ENCODE measurements around the gene CABP5. TPM values are rescaled to one million over a fixed set of nuclear protein-coding genes. Genes with fewer than 3 reads are reported as not detected.

The CABP5 gene
- total RNA-seq, 8 experiments from 2014 or later, result 0.43 TPM; not detected in 7

- Histone ChIP-seq H3K4me3 (no peak overlapping the region), H3K27ac (no peak overlapping the region), H3K4me1 (replicated peaks in 1 of 2) (no peaks in the 10 kb centered on the region)
- 20 to 100% (median 74%) methylated on average over 1 to 5 of the region's 5 CpGs; no CpG with 5 or more reads in 2 of the 10 experiments for WGBS, 10 experiments
- no peak for ATAC-seq (replicated peaks in 6 of 8)
- in situ Hi-C loops (cut with MboI; ENCODE audit: low pct_unique_long_range_greater_than_20kb in 2 of 9, low sequenced_read_pairs in 9 of 9, unreplicated experiment in 9 of 9), result no loop called here
Observed at GRCh38 chr19:48060381-48060780, 16.5 kb upstream of the CABP5 start.

DNA sequence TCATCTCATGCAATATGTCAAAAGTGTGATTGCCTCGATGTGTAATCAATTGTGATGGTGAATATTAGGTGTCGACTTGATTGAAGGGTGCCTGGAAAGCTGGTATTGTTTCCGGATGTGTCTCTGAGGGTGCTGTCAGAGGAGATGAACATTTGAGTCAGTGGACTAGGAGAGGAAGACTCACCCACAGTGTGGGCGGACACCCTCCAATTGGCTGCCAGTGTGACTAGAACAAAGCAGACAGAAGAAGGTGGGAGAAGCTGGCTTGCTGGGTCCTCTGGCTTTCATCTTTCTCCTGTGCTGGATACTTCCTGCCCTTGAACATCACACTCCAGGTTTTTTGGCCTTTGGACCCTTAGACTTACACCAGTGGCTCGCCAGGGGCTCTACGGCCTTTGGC, 15.5 kb upstream of the CABP5 start:
- ATAC-seq (replicated peaks in 6 of 8), result no peak
- in situ Hi-C loops (cut with MboI; ENCODE audit: low pct_unique_long_range_greater_than_20kb in 2 of 9, low sequenced_read_pairs in 9 of 9, unreplicated experiment in 9 of 9), result no loop called here
- Histone ChIP-seq H3K4me1 (replicated peaks in 1 of 2) (no peaks in the 10 kb centered on the region), H3K27ac (no peak overlapping the region), H3K4me3 (no peak overlapping the region)
- whole genome bisulfite sequencing, 10 experiments, result 70 to 100% (median 89%) methylated on average over 2 to 6 of the region's 6 CpGs; no CpG with 5 or more reads in 3 of the 10 experiments

DNA sequence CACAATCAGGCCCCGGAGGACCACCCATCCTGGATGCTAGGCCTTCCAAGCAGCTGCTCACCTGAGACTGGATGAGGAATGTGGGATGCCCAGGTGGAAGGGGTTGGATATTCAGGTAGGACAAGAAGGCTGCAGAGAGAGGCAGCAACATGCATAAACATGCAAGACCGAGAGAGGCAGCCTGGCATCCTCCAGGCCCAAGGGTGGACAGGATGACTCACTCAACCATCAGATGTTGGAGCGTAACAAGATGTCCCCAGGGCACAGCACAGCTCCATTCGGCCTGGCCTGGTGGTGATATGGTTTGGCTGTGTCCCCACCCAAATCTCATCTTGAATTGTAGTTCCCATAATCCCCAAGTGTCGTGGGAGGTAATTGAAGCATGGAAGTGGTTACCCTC, 10.0 kb upstream of the CABP5 start:
- ATAC-seq (replicated peaks in 6 of 8), result peak in 1 of 8 experiments; percentile 21
- Histone ChIP-seq H3K4me1 (replicated peaks in 1 of 2) (no peaks in the 10 kb centered on the region), H3K4me3 (no peak overlapping the region), H3K27ac (no peak overlapping the region)
- WGBS, 10 experiments, result 40 to 82% (median 78%) methylated on average over 1 to 3 of the region's 5 CpGs; no CpG with 5 or more reads in 6 of the 10 experiments
- in situ Hi-C loops (cut with MboI; ENCODE audit: low pct_unique_long_range_greater_than_20kb in 2 of 9, low sequenced_read_pairs in 9 of 9, unreplicated experiment in 9 of 9), result no loop called here

DNA sequence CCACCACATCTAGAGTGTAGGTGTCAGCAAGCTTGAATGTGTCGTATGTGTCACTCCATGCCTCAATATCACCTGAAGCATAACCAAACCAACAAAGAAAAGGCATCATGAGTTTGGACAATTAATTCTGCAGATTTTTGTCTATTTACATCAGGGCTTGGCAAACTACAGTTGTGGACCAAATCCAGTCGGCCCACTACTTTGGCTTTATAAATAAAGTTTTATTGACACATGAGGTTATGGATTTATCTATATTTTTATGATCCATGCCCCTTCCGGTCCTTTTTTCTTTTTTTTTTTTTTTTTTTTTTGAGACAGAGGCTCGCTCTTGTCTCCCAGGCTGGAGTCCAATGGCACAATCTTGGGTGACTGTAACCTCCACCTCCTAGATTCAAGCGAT, 9.2 kb upstream of the CABP5 start:
- in situ Hi-C loops (cut with MboI; ENCODE audit: low pct_unique_long_range_greater_than_20kb in 2 of 9, low sequenced_read_pairs in 9 of 9, unreplicated experiment in 9 of 9), result no loop called here
- WGBS, 10 experiments, result 50 to 100% (median 74%) methylated on average over 1 to 5 of the region's 5 CpGs
- Histone ChIP-seq H3K4me1 (replicated peaks in 1 of 2) (no peaks in the 10 kb centered on the region), H3K4me3 (no peak overlapping the region), H3K27ac (no peak overlapping the region)
- ATAC-seq (replicated peaks in 6 of 8), result no peak

DNA sequence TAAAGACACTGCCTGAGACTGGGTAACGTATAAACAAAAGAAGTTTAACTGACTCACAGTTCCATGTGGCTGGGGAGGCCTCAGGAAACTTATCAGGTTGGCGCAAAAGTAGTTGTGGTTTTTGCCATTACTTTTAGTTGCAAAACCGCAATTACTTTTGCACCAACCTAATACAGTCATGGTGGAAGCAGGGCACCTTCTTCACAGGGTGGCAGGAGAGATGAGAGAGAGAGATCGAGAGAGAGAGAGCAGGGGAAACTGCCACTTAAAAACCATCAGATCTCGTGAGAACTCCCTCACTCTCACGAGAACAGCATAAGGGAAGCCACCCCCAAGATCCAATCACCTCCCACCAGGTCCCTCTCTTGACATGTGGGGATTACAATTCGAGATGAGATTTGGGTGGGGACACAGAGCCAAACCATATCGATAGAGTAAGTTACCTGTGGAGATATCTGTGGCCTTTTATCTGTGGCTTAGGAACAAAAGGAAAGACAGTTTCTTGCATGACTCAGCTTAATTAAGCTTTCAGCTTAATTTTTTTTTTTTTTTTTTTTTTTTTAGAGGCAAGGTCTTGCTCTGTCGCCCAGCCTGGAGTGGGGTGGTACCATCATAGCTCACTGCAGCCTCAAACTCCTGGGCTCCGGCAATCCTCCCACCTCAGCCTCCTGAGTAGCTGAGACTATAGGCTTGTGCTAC, 7.6 kb upstream of the CABP5 start:
- WGBS, 10 experiments, result 28 to 98% (median 68%) methylated on average over 2 to 9 of the region's 10 CpGs
- ATAC-seq (replicated peaks in 6 of 8), result no peak

GRCh38 chr19:48044561-48044960, 682 bp upstream of the CABP5 start:
- no peak overlapping the region for H3K4me3 ChIP-seq
- no peaks in the 10 kb centered on the region for H3K4me1 ChIP-seq (replicated peaks in 1 of 2)
- H3K27ac ChIP-seq, result no peak overlapping the region
- no peak for ATAC-seq (replicated peaks in 6 of 8)
- 0 to 100% (median 91%) methylated on average over 1 to 5 of the region's 5 CpGs; no CpG with 5 or more reads in 2 of the 10 experiments for WGBS, 10 experiments
- in situ Hi-C loops (cut with MboI; ENCODE audit: low pct_unique_long_range_greater_than_20kb in 2 of 9, low sequenced_read_pairs in 9 of 9, unreplicated experiment in 9 of 9), result no loop called here

More for the DNA sequence above, 7.6 kb upstream of the CABP5 start:
- H3K4me1 ChIP-seq (replicated peaks in 1 of 2), result no peaks in the 10 kb centered on the region
- H3K4me3 ChIP-seq, result no peak overlapping the region
- in situ Hi-C loops (cut with MboI; ENCODE audit: low pct_unique_long_range_greater_than_20kb in 2 of 9, low sequenced_read_pairs in 9 of 9, unreplicated experiment in 9 of 9), result no loop called here
- no peak overlapping the region for H3K27ac ChIP-seq

- in situ Hi-C loops (cut with MboI; ENCODE audit: low pct_unique_long_range_greater_than_20kb in 2 of 9, low sequenced_read_pairs in 9 of 9, unreplicated experiment in 9 of 9), result no loop called here
- no peak for ATAC-seq (replicated peaks in 6 of 8)
Observed at GRCh38 chr19:48041877-48042580, 1.9 kb downstream of the CABP5 start.

DNA sequence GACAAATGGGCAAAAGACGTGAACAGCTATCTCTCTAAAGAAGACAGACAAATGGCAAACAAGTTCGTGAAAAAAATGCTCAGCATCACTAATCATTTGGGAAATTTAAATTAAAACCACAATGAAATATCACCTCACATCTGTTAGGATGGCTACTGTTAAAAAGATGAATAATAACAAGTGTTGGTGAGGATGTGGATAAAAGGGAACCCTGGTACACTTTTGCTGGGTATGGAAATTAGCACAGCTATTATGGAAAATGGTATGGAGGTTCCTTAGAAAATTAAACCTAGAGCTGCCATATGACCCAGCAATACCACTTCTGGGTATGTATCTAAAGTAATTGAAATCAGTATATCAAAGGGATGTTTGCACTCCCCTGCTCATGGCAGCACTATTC, 7.1 kb downstream of the CABP5 start:
- H3K4me3 ChIP-seq, result no peak overlapping the region
- 9 to 100% (median 71%) methylated on average over 1 to 2 of the region's 2 CpGs; no CpG with 5 or more reads in 5 of the 10 experiments for WGBS, 10 experiments
- in situ Hi-C loops (cut with MboI; ENCODE audit: low pct_unique_long_range_greater_than_20kb in 2 of 9, low sequenced_read_pairs in 9 of 9, unreplicated experiment in 9 of 9), result no loop called here
- no peak for ATAC-seq (replicated peaks in 6 of 8)
- no peaks in the 10 kb centered on the region for H3K4me1 ChIP-seq (replicated peaks in 1 of 2)
- no peak overlapping the region for H3K27ac ChIP-seq

More at GRCh38 chr19:48041877-48042580, 1.9 kb downstream of the CABP5 start:
- Histone ChIP-seq H3K27ac (no peak overlapping the region), H3K4me3 (no peak overlapping the region), H3K4me1 (replicated peaks in 1 of 2) (no peaks in the 10 kb centered on the region)
- 0 to 100% (median 41%) methylated on average over 1 to 2 of the region's 2 CpGs; no CpG with 5 or more reads in 2 of the 10 experiments for WGBS, 10 experiments

DNA sequence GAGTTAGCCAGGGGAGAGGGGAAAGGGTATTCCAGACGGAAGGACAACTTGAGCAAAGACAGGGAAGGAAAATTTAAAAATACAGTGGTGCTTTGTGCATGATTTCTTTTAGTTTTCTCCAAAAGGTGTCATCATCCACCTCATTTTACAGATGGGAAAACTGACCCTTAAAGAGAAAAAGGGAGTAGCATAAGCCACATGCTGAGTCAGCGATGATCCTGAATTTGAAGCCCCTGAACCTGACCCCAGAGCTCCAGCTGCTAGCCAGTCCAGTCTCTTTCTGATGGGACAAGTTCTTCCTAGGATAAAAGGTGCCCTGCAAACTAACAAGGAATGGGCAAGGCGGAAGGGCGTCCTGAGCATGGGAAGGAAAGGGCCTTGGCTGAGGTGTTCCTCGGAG, 10.3 kb downstream of the CABP5 start:
- 0 to 80% (median 69%) methylated on average over 1 to 3 of the region's 5 CpGs; no CpG with 5 or more reads in 3 of the 10 experiments for WGBS, 10 experiments
- Histone ChIP-seq H3K4me1 (replicated peaks in 1 of 2) (no peaks in the 10 kb centered on the region), H3K27ac (no peak overlapping the region), H3K4me3 (no peak overlapping the region)
- no peak for ATAC-seq (replicated peaks in 6 of 8)
- in situ Hi-C loops (cut with MboI; ENCODE audit: low pct_unique_long_range_greater_than_20kb in 2 of 9, low sequenced_read_pairs in 9 of 9, unreplicated experiment in 9 of 9), result no loop called here

- WGBS, 10 experiments, result 27 to 80% (median 60%) methylated on average over 1 to 5 of the region's 10 CpGs; no CpG with 5 or more reads in 3 of the 10 experiments
- ATAC-seq (replicated peaks in 6 of 8), result no peak
- H3K4me3 ChIP-seq, result no peak overlapping the region
- no peaks in the 10 kb centered on the region for H3K4me1 ChIP-seq (replicated peaks in 1 of 2)
- in situ Hi-C loops (cut with MboI; ENCODE audit: low pct_unique_long_range_greater_than_20kb in 2 of 9, low sequenced_read_pairs in 9 of 9, unreplicated experiment in 9 of 9), result no loop called here
- H3K27ac ChIP-seq, result no peak overlapping the region
Observed at GRCh38 chr19:48030073-48030472, 13.8 kb downstream of the CABP5 start.

- no peak for ATAC-seq (replicated peaks in 6 of 8)
- 32 to 91% (median 60%) methylated on average over 1 to 7 of the region's 7 CpGs; no CpG with 5 or more reads in 3 of the 10 experiments for WGBS, 10 experiments
- Histone ChIP-seq H3K4me3 (no peak overlapping the region), H3K27ac (no peak overlapping the region), H3K4me1 (replicated peaks in 1 of 2) (no peaks in the 10 kb centered on the region)
- in situ Hi-C loops (cut with MboI; ENCODE audit: low pct_unique_long_range_greater_than_20kb in 2 of 9, low sequenced_read_pairs in 9 of 9, unreplicated experiment in 9 of 9), result no loop called here
Observed at GRCh38 chr19:48029431-48029830, 14.4 kb downstream of the CABP5 start.

DNA sequence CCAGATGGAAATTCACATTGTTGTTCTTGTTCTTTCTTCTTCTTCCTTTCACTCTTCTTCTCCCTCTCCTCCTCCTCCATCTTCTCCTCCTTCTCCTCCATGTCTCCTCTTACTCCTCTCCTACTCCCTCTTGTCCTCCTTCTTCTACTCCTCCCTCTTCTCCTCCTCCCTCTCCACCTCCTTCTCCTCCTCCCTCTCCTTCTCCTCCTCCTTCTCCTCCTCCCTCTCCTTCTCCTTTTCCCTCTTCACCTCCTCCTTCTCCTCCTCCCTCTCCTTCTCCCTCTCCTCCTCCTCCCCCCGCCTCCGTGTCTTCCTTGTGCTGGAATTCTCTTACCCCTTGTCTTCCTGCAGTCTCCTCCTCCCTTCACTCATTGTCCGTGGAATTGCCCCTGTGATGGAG, 18.4 kb downstream of the CABP5 start:
- Histone ChIP-seq H3K4me1 (replicated peaks in 1 of 2) (no peaks in the 10 kb centered on the region), H3K4me3 (no peak overlapping the region), H3K27ac (no peak overlapping the region)
- in situ Hi-C loops (cut with MboI; ENCODE audit: low pct_unique_long_range_greater_than_20kb in 2 of 9, low sequenced_read_pairs in 9 of 9, unreplicated experiment in 9 of 9), result no loop called here
- WGBS, 10 experiments, result 0 to 77% (median 21%) methylated on average over 1 to 3 of the region's 3 CpGs; no CpG with 5 or more reads in 5 of the 10 experiments
- no peak for ATAC-seq (replicated peaks in 6 of 8)

DNA sequence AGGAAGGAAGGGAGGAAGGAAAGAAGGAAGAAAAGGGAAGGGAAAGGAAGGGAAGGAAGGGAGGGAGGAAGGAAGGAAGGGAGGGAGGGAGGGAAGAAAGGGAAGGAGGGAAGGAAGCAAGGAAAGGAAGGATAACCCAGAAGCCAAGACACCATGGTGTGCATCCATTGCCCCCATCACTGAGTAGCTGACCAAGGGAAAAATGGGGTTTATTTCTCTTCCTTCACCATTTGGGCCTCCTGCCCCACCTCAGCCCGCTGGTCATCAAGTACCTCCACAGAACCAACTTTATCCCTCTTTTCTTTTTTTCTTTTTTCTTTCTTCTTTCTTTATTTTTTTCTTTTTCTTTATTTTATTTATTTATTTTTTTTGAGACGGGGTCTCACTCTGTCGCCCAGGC, 20.4 kb downstream of the CABP5 start:
- ATAC-seq (replicated peaks in 6 of 8), result no peak
- no peak overlapping the region for H3K27ac ChIP-seq
- H3K4me3 ChIP-seq, result no peak overlapping the region
- WGBS, 10 experiments, result 33 to 100% (median 82%) methylated on average over 2 to 3 of the region's 3 CpGs; no CpG with 5 or more reads in 2 of the 10 experiments
- in situ Hi-C loops (cut with MboI; ENCODE audit: low pct_unique_long_range_greater_than_20kb in 2 of 9, low sequenced_read_pairs in 9 of 9, unreplicated experiment in 9 of 9), result no loop called here
- no peaks in the 10 kb centered on the region for H3K4me1 ChIP-seq (replicated peaks in 1 of 2)

All from motor neuron (in vitro differentiated cells).